ENCODE measurements around the gene CDK4.
"Not testable (repeated sequence)": the region's sequence is repeated elsewhere in the genome, so short reads cannot be mapped to it uniquely, and the experiment has no call there.

Gene CDK4

DNA sequence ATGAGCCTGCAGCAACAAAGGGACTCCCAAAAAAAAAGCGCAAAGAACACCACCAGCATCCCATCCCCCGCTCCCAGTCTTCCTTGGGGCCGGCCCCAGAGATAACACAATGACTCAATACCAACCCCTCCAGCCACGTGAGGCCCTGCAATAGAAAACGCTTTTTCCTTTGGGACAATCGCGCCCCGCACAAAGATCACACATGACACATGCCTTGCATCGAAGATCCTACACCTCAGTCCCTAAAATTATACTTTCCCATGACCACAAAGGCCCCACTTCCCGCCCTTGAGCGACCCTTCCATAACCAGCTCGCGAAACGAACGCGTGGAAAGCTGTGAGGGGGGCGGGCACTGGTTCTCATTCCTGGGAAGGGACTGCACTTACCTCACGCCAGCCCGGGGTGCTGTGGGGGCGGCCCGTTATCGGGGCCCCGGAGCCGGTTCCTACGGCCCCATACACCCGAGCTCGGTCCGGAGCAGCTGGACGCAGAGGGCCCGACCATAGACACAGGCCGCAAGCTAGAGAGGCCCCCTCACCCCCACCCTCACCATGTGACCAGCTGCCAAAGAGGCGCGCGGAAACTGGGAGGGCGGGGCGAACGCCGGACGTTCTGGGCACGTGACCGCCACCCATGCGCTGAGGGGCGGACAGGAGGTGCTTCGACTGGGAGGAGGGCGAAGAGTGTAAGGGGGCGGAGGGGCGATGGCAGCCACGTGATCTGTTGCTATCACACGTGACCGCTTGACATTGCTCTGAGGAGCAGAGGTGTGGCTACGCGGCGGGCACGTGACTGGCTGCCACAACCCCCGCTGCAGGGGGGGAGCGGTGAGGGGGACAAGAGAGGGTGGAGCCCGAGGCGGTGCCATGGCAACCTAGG, at the start of gene CDK4:
Gene CDK4, minus strand, starts transcription at position 523 of the 880 bp plus-strand sequence. CDS start 593 bp downstream, outside the sequence.
- DNase-seq: peak; percentile 98

GRCh38 chr12:57800965-57801364, 48.9 kb upstream of the CDK4 start:
- DNase-seq: no peak

DNA sequence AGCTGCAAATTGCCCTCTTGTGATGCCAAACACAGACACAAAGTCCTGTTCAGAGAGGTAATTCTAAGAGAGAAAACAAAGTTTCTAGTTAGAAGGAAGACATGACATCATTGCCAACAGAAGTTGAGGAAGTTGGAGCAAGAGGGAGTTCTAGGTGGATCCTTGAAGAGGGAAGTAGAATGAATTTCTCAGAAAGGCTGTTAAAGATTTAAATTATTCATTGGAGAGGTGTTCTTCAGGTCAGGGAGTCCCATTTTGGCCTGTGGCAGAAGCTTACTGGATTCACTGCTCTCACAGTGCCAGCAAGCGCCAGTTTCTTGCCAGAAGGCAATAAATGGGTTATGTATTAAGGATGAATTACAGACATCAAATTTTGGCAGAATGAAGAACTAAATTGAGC, 45.8 kb upstream of the CDK4 start:
- no peak for DNase-seq

GRCh38 chr12:57796996-57797395, 44.9 kb upstream of the CDK4 start:
- DNase-seq: no peak

DNA sequence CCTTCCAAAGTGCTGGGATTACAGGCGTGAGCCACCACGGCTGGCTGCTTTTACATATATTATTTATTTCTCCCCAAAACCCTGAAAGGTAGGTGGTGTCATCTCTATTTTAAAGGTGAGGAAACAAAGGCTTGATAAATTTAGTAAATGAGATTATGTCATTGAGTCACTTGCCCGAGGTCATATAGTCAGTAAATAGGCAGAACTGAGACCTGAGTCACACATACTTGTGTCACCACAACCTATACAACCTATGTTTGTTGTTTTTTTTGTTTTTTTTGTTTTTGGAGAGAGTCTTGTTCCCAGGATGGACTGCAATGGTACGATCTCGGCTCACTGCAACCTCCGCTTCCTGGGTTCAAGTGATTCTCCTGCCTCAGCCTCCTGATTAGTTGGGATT, 43.2 kb upstream of the CDK4 start:
- DNase-seq: no peak

GRCh38 chr12:57793920-57794319, 41.8 kb upstream of the CDK4 start:
- DNase-seq: no peak

GRCh38 chr12:57783861-57784260, 31.8 kb upstream of the CDK4 start:
- no peak for DNase-seq

GRCh38 chr12:57783466-57783801, 31.3 kb upstream of the CDK4 start:
- DNase-seq: no peak

DNA sequence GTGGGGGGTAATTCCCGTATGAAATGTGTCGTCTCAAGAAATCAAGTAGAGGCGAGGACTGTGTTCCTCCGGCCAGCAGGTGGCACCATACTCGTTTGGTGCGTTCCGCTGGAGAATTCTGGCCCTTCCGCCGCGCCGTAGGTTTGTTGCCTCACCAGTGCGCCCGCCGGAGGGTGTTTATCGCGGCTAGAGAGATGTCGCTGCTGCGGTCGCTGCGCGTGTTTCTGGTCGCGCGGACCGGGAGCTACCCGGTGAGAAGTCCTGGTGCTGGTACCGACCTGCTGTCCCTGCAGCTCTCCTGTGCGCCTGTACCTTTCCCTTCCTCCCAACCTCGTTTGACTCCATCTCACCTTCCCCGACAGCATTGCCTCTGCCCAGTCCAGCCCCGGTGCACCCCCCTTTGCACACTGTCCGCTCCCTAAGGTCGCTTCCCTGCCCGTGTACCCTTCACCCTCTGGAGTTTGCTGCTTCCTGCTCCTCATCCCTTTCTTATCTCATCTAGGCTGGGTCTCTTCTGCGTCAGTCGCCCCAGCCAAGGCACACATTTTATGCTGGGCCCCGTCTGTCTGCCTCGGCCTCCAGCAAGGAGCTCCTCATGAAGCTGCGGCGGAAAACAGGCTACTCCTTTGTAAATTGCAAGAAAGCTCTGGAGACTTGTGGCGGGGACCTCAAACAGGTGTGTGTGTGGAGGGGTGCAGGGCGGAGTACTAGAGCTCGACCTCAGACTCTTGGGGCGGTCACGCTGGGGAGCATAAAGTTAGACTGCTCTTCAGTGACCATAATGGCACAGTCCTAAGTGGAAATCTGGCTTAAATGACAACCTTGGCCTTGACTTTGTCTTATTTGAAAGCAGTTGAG, 30.7 kb upstream of the CDK4 start, which contains the start of gene TSFM:
Gene TSFM, plus strand, starts transcription at position 180 of the 858 bp plus-strand sequence. Its CDS starts 15 bp downstream, at position 195.
- DNase-seq: peak; percentile 47

GRCh38 chr12:57782243-57782607, 30.1 kb upstream of the CDK4 start:
- DNase-seq: no peak

DNA sequence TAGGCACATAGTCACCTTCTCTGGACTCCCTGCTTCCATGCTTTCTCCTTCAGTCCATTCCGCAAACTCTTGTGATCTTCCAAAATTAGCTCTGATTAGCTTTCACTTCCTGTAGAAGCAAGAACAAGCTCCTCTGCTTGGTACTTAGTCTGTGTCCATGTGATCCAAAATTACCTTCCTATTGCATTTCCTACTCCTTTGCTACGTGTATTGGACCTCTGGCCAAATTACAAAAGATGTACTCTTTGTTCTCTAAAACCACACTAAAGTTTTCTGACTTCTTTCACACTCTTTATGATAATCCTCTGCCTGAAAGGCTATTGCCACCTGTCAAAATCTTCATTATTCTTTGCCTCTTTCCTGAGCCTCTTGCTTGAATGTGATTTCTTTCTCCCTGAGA, 29.7 kb upstream of the CDK4 start:
- DNase-seq: no peak

DNA sequence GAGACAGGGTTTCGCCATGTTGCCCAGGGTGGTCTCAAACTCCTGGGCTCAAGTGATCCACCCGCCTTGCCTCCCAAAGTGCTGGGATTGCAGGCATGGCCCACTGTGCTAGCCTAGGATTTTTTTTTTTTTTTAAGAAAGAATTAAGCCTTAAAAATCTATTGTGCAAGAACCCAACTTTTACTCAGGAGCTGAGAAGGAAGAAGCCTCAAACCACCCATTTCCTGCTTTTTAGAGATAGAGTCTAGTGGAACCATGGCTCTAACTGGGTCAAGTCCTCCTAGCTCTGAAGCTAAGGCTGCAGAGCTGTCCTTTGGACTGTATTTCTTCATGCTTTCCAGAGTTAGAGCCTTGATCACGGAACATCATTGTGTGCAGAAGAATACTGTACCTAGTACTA, 29.1 kb upstream of the CDK4 start:
- no peak for DNase-seq

GRCh38 chr12:57780284-57780897, 28.3 kb upstream of the CDK4 start:
- DNase-seq: no peak

DNA sequence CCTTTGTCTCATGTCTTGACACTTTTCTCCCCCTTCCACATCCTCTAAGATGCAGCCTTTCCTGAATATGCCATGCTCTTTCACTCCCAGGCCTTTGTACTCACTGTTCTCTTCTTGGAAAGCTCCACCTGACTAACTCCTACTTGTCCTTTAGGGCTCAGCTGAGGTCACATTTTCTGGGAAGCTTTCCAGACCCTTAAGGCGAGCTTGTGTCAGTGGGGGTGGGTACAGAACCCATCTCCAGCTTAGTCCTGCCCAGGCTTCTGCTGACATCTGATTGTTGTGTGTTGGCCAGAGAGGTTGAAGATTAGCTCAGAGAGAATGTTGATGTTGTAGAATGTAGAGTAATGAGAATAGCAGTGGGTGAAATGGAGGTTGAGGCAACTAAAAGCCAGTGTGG, 27.6 kb upstream of the CDK4 start:
- no peak for DNase-seq

GRCh38 chr12:57777911-57778310, 25.8 kb upstream of the CDK4 start:
- no peak for DNase-seq

DNA sequence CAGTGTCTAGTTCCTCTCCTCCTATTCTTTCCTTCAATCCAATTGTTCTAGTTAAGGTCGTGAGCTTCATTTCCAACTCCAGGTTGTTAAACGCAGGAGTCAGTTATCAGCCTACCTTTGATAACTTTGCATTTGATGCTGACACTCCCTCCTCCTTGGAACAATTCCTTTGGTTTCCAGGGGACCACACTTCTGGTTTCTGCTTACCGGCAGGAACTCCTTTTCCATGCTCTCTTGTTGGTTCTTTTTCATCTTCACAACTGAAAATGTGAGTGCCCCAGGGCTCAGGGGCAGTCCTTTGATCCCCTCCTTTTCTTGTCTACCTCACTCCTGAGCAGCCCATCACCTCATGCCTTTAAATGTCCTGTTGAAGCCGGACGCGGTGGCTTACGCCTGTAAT, 25.3 kb upstream of the CDK4 start:
- no peak for DNase-seq

DNA sequence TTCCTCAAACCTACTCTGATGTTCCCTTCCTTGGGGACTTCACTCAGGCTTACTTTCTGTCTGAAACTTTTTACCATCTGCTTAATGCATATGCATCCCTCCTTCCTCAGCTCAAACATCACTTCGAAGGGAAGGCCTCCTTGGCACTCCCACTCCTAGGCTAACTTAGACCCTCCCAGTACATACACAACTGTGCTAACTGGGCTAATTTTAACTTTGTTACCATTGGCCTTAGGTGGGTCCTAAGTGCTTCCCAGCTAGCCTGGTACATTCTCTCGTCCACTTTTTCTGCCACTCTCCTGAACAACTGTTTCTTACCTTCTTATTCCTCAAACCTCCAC, 24.1 kb upstream of the CDK4 start:
- DNase-seq: no peak

GRCh38 chr12:57775563-57776246, 23.6 kb upstream of the CDK4 start:
- DNase-seq: no peak

- no peak for DNase-seq
Observed at GRCh38 chr12:57775044-57775443, 22.9 kb upstream of the CDK4 start.

DNA sequence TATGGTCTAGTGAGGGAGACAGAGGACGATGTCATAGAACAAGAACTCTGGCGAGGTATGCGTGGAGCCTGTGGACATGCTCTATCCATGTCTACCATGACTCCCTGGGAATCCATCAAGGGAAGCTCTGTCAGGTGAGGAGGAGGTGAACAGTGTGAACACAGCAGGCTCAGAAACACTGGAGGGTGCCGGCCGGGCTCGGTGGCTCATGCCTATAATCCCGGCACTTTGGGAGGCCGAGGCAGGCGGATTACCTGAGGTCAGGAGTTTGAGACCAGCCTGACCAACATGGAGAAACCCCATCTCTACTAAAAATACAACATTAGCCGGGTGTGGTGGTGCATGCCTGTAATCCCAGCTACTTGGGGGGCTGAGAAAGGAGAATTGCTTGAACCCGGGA, 22.5 kb upstream of the CDK4 start:
- DNase-seq: not testable (repeated sequence)

GRCh38 chr12:57772429-57773322, 20.6 kb upstream of the CDK4 start, which contains the start of gene EEF1AKMT3:
Gene EEF1AKMT3, plus strand, starts transcription at chr12:57772614. Its CDS starts 111 bp downstream, at chr12:57772725.
- DNase-seq: no peak

Measured in 8988T (cell line).